ENCODE data around the gene IVL.

- no peak for TF ChIP-seq CTCF (IDR thresholded peaks at IDR 0.05 in 2 of 3, conservative IDR thresholded peaks at IDR 0.05 in 1 of 3; ENCODE audit: borderline replicate concordance in 1 of 3, insufficient read depth in 1 of 3, low read depth in 2 of 3, low read length in 2 of 3)
- no peak for TF ChIP-seq ATF3 (IDR thresholded peaks at IDR 0.05)
- no peak for TF ChIP-seq MAX (IDR thresholded peaks at IDR 0.05)
- TF ChIP-seq CEBPB (IDR thresholded peaks at IDR 0.05; ENCODE audit: low read depth) = no peak
- no peak for TF ChIP-seq RAD21 (IDR thresholded peaks at IDR 0.05; ENCODE audit: low read depth)
- no peak for TF ChIP-seq EZH2 (IDR thresholded peaks at IDR 0.05)
- no peak for TF ChIP-seq POLR2A (IDR thresholded peaks at IDR 0.05; ENCODE audit: borderline replicate concordance, extremely low read depth, insufficient read depth, insufficient read length)
- TF ChIP-seq TCF7L2 (IDR thresholded peaks at IDR 0.05; ENCODE audit: borderline replicate concordance, extremely low read depth, insufficient read depth, insufficient read length) = no peak
- no peak for TF ChIP-seq JUND (IDR thresholded peaks at IDR 0.05)
These were observed 5.7 kb upstream of the IVL start for GRCh38 chr1:152902636-152903035.

All from HCT116 (cell line).